WTC11 (cell line): ENCODE measurements around the gene ARL15.

Source experiments
- ATF1 ChIP-seq: sonication (generic); formaldehyde crosslinking; IDR thresholded peaks from 2 replicates; pipeline ENCODE4 v1.8.1; 2023; ENCODE audit warnings: mild to moderate bottlenecking, moderate library complexity, missing genetic modification reagents
- ESRRA ChIP-seq: sonication (generic); formaldehyde crosslinking; IDR thresholded peaks from 2 replicates; pipeline ENCODE4 v1.8.1; 2022; ENCODE audit warnings: mild to moderate bottlenecking, missing genetic modification reagents, borderline replicate concordance
- FOXJ3 ChIP-seq: sonication (generic); formaldehyde crosslinking; IDR thresholded peaks from 2 replicates; pipeline ENCODE4 v1.9.0; 2021; ENCODE audit warnings: missing genetic modification reagents, mild to moderate bottlenecking, borderline replicate concordance
- JUN ChIP-seq: sonication (generic); formaldehyde crosslinking; IDR thresholded peaks from 2 replicates; pipeline ENCODE4 v1.8.0; 2023; ENCODE audit warnings: mild to moderate bottlenecking, missing genetic modification reagents
- NR1H2 ChIP-seq: sonication (generic); formaldehyde crosslinking; IDR thresholded peaks from 2 replicates; pipeline ENCODE4 v1.9.0; 2021; ENCODE audit warnings: mild to moderate bottlenecking, moderate library complexity, missing genetic modification reagents
- TP53 ChIP-seq: sonication (generic); formaldehyde crosslinking; IDR thresholded peaks from 2 replicates; pipeline ENCODE4 v1.8.1; 2023; ENCODE audit warnings: mild to moderate bottlenecking, missing genetic modification reagents
- ZNF396 ChIP-seq: fragments of 250-450 bp; sonication (Bioruptor Pico); IDR thresholded peaks from 2 replicates; pipeline ENCODE4 v1.8.0; 2021; ENCODE audit warnings: mild to moderate bottlenecking, moderate library complexity, borderline replicate concordance
- TF ChIP-seq, protein P1 (sequence below): sonication (generic); formaldehyde crosslinking; IDR thresholded peaks from 2 replicates; pipeline ENCODE4 v1.8.1; 2022; ENCODE audit warnings: low read depth, missing genetic modification reagents, borderline replicate concordance
- TF ChIP-seq, protein P2 (sequence below): sonication (generic); formaldehyde crosslinking; IDR thresholded peaks from 2 replicates; pipeline ENCODE4 v1.8.0; 2022; ENCODE audit warnings: mild to moderate bottlenecking, missing genetic modification reagents
- TF ChIP-seq, protein P3 (sequence below): fragments of 200-600 bp; IDR thresholded peaks from 2 replicates; pipeline ENCODE4 v1.8.0; 2022; ENCODE audit warnings: antibody characterized with exemption
- TF ChIP-seq, protein P4 (sequence below): sonication (generic); formaldehyde crosslinking; IDR thresholded peaks from 2 replicates; pipeline ENCODE4 v1.8.1; 2022; ENCODE audit warnings: low read depth, mild to moderate bottlenecking, moderate library complexity, missing genetic modification reagents, borderline replicate concordance
- TF ChIP-seq, protein P5 (sequence below): sonication (generic); formaldehyde crosslinking; IDR thresholded peaks from 2 replicates; pipeline ENCODE4 v1.8.1; 2023; ENCODE audit warnings: mild to moderate bottlenecking, missing genetic modification reagents
- TF ChIP-seq, protein P6 (sequence below): sonication (generic); formaldehyde crosslinking; IDR thresholded peaks from 2 replicates; pipeline ENCODE4 v1.8.1; 2022; ENCODE audit warnings: mild to moderate bottlenecking, missing genetic modification reagents, moderate library complexity, borderline replicate concordance
- TF ChIP-seq, protein P7 (sequence below): sonication (generic); formaldehyde crosslinking; IDR thresholded peaks from 2 replicates; pipeline ENCODE4 v1.8.0; 2022; ENCODE audit warnings: mild to moderate bottlenecking, missing genetic modification reagents

DNA sequence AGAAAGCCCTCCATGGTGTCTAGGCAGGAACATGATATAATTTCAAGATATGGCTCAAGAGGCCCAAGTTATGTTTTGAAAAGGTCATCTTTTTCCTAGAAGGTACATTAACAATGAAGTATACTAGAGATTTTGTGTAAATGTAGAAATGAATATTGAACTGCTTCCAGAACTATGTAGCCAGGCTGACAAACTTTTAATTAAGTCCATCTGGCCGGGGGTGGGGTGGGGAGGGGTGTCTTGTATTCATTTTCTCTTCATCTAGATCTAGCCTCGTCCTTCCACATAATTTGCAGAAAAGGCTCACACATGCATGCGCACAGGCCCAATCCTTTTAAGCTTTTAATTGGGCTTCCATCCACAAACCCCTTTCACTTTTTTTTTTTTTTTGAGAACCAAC is 323.3 kb downstream of the ARL15 start:
- no peak for TF ChIP-seq JUN
- TF ChIP-seq ATF1 (CRISPR knock-in tag): no peak
- TF ChIP-seq, protein P1, sequence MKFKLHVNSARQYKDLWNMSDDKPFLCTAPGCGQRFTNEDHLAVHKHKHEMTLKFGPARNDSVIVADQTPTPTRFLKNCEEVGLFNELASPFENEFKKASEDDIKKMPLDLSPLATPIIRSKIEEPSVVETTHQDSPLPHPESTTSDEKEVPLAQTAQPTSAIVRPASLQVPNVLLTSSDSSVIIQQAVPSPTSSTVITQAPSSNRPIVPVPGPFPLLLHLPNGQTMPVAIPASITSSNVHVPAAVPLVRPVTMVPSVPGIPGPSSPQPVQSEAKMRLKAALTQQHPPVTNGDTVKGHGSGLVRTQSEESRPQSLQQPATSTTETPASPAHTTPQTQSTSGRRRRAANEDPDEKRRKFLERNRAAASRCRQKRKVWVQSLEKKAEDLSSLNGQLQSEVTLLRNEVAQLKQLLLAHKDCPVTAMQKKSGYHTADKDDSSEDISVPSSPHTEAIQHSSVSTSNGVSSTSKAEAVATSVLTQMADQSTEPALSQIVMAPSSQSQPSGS (CRISPR knock-in tag): no peak
- TF ChIP-seq, protein P2, sequence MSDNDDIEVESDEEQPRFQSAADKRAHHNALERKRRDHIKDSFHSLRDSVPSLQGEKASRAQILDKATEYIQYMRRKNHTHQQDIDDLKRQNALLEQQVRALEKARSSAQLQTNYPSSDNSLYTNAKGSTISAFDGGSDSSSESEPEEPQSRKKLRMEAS: no peak
- TF ChIP-seq, protein P3, sequence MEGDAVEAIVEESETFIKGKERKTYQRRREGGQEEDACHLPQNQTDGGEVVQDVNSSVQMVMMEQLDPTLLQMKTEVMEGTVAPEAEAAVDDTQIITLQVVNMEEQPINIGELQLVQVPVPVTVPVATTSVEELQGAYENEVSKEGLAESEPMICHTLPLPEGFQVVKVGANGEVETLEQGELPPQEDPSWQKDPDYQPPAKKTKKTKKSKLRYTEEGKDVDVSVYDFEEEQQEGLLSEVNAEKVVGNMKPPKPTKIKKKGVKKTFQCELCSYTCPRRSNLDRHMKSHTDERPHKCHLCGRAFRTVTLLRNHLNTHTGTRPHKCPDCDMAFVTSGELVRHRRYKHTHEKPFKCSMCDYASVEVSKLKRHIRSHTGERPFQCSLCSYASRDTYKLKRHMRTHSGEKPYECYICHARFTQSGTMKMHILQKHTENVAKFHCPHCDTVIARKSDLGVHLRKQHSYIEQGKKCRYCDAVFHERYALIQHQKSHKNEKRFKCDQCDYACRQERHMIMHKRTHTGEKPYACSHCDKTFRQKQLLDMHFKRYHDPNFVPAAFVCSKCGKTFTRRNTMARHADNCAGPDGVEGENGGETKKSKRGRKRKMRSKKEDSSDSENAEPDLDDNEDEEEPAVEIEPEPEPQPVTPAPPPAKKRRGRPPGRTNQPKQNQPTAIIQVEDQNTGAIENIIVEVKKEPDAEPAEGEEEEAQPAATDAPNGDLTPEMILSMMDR: no peak
- TF ChIP-seq ZNF396 (CRISPR knock-in tag): no peak
- TF ChIP-seq, protein P4, sequence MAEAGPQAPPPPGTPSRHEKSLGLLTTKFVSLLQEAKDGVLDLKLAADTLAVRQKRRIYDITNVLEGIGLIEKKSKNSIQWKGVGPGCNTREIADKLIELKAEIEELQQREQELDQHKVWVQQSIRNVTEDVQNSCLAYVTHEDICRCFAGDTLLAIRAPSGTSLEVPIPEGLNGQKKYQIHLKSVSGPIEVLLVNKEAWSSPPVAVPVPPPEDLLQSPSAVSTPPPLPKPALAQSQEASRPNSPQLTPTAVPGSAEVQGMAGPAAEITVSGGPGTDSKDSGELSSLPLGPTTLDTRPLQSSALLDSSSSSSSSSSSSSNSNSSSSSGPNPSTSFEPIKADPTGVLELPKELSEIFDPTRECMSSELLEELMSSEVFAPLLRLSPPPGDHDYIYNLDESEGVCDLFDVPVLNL (CRISPR knock-in tag): no peak
- no peak for TF ChIP-seq FOXJ3 (CRISPR knock-in tag)
- TF ChIP-seq ESRRA (CRISPR knock-in tag): no peak
- TF ChIP-seq, protein P5, sequence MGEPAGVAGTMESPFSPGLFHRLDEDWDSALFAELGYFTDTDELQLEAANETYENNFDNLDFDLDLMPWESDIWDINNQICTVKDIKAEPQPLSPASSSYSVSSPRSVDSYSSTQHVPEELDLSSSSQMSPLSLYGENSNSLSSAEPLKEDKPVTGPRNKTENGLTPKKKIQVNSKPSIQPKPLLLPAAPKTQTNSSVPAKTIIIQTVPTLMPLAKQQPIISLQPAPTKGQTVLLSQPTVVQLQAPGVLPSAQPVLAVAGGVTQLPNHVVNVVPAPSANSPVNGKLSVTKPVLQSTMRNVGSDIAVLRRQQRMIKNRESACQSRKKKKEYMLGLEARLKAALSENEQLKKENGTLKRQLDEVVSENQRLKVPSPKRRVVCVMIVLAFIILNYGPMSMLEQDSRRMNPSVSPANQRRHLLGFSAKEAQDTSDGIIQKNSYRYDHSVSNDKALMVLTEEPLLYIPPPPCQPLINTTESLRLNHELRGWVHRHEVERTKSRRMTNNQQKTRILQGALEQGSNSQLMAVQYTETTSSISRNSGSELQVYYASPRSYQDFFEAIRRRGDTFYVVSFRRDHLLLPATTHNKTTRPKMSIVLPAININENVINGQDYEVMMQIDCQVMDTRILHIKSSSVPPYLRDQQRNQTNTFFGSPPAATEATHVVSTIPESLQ: no peak
- no peak for TF ChIP-seq TP53
- TF ChIP-seq, protein P6, sequence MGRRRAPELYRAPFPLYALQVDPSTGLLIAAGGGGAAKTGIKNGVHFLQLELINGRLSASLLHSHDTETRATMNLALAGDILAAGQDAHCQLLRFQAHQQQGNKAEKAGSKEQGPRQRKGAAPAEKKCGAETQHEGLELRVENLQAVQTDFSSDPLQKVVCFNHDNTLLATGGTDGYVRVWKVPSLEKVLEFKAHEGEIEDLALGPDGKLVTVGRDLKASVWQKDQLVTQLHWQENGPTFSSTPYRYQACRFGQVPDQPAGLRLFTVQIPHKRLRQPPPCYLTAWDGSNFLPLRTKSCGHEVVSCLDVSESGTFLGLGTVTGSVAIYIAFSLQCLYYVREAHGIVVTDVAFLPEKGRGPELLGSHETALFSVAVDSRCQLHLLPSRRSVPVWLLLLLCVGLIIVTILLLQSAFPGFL (CRISPR knock-in tag): no peak
- TF ChIP-seq NR1H2: no peak
- TF ChIP-seq, protein P7, sequence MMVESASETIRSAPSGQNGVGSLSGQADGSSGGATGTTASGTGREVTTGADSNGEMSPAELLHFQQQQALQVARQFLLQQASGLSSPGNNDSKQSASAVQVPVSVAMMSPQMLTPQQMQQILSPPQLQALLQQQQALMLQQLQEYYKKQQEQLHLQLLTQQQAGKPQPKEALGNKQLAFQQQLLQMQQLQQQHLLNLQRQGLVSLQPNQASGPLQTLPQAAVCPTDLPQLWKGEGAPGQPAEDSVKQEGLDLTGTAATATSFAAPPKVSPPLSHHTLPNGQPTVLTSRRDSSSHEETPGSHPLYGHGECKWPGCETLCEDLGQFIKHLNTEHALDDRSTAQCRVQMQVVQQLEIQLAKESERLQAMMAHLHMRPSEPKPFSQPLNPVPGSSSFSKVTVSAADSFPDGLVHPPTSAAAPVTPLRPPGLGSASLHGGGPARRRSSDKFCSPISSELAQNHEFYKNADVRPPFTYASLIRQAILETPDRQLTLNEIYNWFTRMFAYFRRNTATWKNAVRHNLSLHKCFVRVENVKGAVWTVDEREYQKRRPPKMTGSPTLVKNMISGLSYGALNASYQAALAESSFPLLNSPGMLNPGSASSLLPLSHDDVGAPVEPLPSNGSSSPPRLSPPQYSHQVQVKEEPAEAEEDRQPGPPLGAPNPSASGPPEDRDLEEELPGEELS: no peak
